H1 (cell line): Measurements from ENCODE around the gene SNAPIN. TPM values are rescaled to one million over a fixed set of nuclear protein-coding genes. Genes with fewer than 3 reads are reported as not detected.
A peak's percentile ranks its signal among the peaks of the same experiment; 100 is the strongest.

ENCODE experiments used
- BACH1 ChIP-seq: IDR thresholded peaks from 2 replicates; pipeline ENCODE4 v1.6.1; 2012; ENCODE audit warnings: low read length, improper control_type of control experiment
- BRCA1 ChIP-seq: IDR thresholded peaks from 2 replicates; pipeline ENCODE4 v1.6.1; 2012; ENCODE audit warnings: low read depth, low read length, improper control_type of control experiment
- CBX5 ChIP-seq: fragments of 300-800, 300-1000 bp; sonication (generic); IDR thresholded peaks from 2 replicates; pipeline ENCODE4 v1.7.1; 2016; ENCODE audit warnings: antibody characterized with exemption, low read length, low read depth
- CBX8 ChIP-seq: fragments of 300-800, 300-1000 bp; sonication (generic); IDR thresholded peaks from 2 replicates; pipeline ENCODE4 v1.7.1; 2016; ENCODE audit warnings: low read depth, low read length, borderline replicate concordance
- CHD2 ChIP-seq: IDR thresholded peaks from 2 replicates; pipeline ENCODE4 v1.6.1; 2012; ENCODE audit warnings: low read length, improper control_type of control experiment
- CREB1 ChIP-seq: IDR thresholded peaks from 2 replicates; pipeline ENCODE4 v1.6.1; 2012; ENCODE audit warnings: inconsistent platforms
- EGR1 ChIP-seq: IDR thresholded peaks from 2 replicates; pipeline ENCODE4 v1.6.1; 2011; ENCODE audit warnings: low read depth, low read length, borderline replicate concordance
- EP300 ChIP-seq, 2 experiments: IDR thresholded peaks; 1 replicate in 1 of 2; 2 replicates in 1 of 2; pipeline ENCODE4 v1.6.1; 2011 to 2012; ENCODE audit warnings: low read depth in 2 of 2, low read length in 2 of 2, mild to moderate bottlenecking in 2 of 2, borderline replicate concordance in 1 of 2, inconsistent platforms in 1 of 2, moderate library complexity in 1 of 2
- EZH2 ChIP-seq: fragments of 200-600 bp; sonication (generic); IDR thresholded peaks from 2 replicates; pipeline ENCODE4 v1.7.1; 2012; ENCODE audit warnings: low read depth, mild to moderate bottlenecking, moderate library complexity, low read length, inconsistent platforms; ENCODE audit not compliant: severe bottlenecking
- PHF8 ChIP-seq: fragments of 200-600 bp; sonication (generic); conservative IDR thresholded peaks from 2 replicates; pipeline ENCODE4 v1.7.1; 2012; ENCODE audit warnings: low read depth, mild to moderate bottlenecking, inconsistent platforms, low read length, moderate library complexity
- POLR2A ChIP-seq, 2 experiments: IDR thresholded peaks; 1 replicate in 1 of 2; 2 replicates in 1 of 2; pipeline ENCODE4 v1.6.1; 2011; ENCODE audit warnings: low read depth in 2 of 2, low read length in 2 of 2, mild to moderate bottlenecking in 2 of 2; ENCODE audit errors: control extremely low read depth in 1 of 2
- POLR2AphosphoS5 ChIP-seq: IDR thresholded peaks from 2 replicates; pipeline ENCODE4 v1.6.1; 2011; ENCODE audit warnings: low read depth, low read length
- POU5F1 ChIP-seq: IDR thresholded peaks from 2 replicates; pipeline ENCODE4 v1.6.1; 2011; ENCODE audit warnings: low read depth, mild to moderate bottlenecking, low read length, moderate library complexity
- RAD21 ChIP-seq, 2 experiments: IDR thresholded peaks in 1 of 2; conservative IDR thresholded peaks in 1 of 2; 2 replicates each; pipeline ENCODE4 v1.6.1; 2011; ENCODE audit warnings: low read depth in 2 of 2, low read length in 2 of 2, improper control_type of control experiment in 1 of 2, inconsistent platforms in 1 of 2, mild to moderate bottlenecking in 1 of 2, moderate library complexity in 1 of 2
- RBBP5 ChIP-seq: IDR thresholded peaks from 2 replicates; pipeline ENCODE4 v1.7.1; 2012; ENCODE audit warnings: low read depth, mild to moderate bottlenecking, inconsistent platforms, low read length, moderate library complexity, borderline replicate concordance
- RFX5 ChIP-seq: IDR thresholded peaks from 2 replicates; pipeline ENCODE4 v1.6.1; 2011; ENCODE audit warnings: low read depth, low read length, improper control_type of control experiment, borderline replicate concordance
- RNF2 ChIP-seq: fragments of 200-900, 300-1000 bp; sonication (generic); IDR thresholded peaks from 2 replicates; pipeline ENCODE4 v1.7.1; 2016; ENCODE audit warnings: borderline replicate concordance, low read depth, mild to moderate bottlenecking, antibody characterized with exemption, low read length; ENCODE audit not compliant: poor library complexity, severe bottlenecking; ENCODE audit errors: missing control alignments
- RXRA ChIP-seq: IDR thresholded peaks from 2 replicates; pipeline ENCODE4 v1.6.1; 2011; ENCODE audit warnings: low read depth, mild to moderate bottlenecking, low read length, moderate library complexity; ENCODE audit not compliant: insufficient read depth
- SIRT6 ChIP-seq: IDR thresholded peaks from one replicate; pipeline ENCODE4 v1.7.1; 2012; ENCODE audit warnings: low read length, inconsistent platforms
- TAF1 ChIP-seq: IDR thresholded peaks from 2 replicates; pipeline ENCODE4 v1.6.1; 2011; ENCODE audit warnings: mild to moderate bottlenecking, low read depth, low read length
- TAF7 ChIP-seq: optimal IDR thresholded peaks from 2 replicates; pipeline ENCODE3; 2011; ENCODE audit warnings: low read depth, mild to moderate bottlenecking, inconsistent platforms, low read length, moderate library complexity, borderline replicate concordance
- TCF12 ChIP-seq: IDR thresholded peaks from 2 replicates; pipeline ENCODE4 v1.6.1; 2011; ENCODE audit warnings: low read depth, mild to moderate bottlenecking, low read length
- polyA plus RNA-seq, 7 experiments: library from polyadenylated mRNA; depleted of rRNA in 3 of 7; stranded (reverse) in 5 of 7; unstranded in 2 of 7; fragments of >200 nt in 5 of 7; fragments of 200-250 nt in 2 of 7; gene quantifications; 1 replicate in 5 of 7; 2 replicates in 1 of 7; 4 replicates in 1 of 7; pipeline versions ENCODE4 v1.2.1 to v1.2.3, GENCODE V29; 2011 to 2013; ENCODE audit warnings: missing spikeins in 2 of 7, mixed read lengths in 2 of 7
- total RNA-seq: library from RNA; stranded (reverse); fragmentation: NEBNext Ultra II Directional; extraction: Animal tissue kit (Norgen Biotek cat#: 25700); gene quantifications from 2 replicates; pipeline ENCODE4 v1.2.1, GENCODE V29; 2021
- TF ChIP-seq, protein P1 (sequence below): IDR thresholded peaks from 2 replicates; pipeline ENCODE4 v1.6.1; 2012; ENCODE audit warnings: low read length, inconsistent platforms

SNAPIN gene
- total and polyA plus RNA-seq, 2 of the 8 experiments (the other 6 are each of a cell fraction or from before 2014, with no cell fraction given) = 25.7 to 31.1 TPM

DNA sequence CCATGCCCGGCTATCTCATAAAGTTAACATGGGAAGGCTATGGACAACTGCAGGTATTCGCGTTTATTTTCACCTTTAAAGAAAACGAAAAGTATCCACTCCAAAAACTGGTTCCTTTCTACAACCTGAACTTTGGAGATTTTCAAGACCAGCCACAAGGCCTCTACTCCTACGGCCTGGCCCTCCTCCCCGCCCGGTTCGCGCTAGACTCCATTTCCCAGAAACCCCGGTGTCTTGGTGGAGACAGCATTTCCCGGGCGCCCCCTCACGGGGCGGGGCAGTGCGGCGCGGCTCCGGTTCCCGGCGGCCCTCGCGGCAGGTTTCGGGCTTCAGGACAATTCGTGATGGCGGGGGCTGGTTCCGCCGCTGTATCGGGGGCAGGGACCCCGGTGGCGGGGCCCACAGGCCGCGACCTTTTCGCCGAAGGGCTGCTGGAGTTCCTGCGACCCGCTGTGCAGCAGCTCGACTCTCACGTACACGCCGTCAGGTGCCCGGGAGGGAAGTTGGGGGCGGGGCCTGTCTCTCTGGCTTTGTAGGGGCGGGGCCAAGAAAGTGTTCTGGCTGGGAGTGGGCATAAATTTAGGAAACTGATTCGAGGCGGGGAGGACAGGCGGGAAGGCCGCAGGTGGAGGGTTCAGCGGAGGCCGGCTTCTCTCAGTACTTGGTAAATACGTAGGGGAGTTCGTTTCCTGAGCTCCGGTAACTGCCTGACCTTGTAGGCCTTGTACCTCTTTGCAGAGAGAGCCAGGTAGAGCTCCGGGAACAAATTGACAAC lies at the start of gene SNAPIN (continued):
- TF ChIP-seq RAD21 (IDR thresholded peaks at IDR 0.05 in 1 of 2, conservative IDR thresholded peaks at IDR 0.05 in 1 of 2; ENCODE audit: low read depth in 2 of 2, low read length in 2 of 2) (peak in 1 of 2 experiments; percentile 6; a peak in 1 of 4 replicates), RNF2 (no peak), RXRA (no peak), CHD2 (no peak), SIRT6 (no peak), RBBP5 (peak; percentile 96), CBX5 (no peak), RFX5 (no peak), TCF12 (no peak), EZH2 (no peak), BRCA1 (no peak), TAF7 (peak; percentile 25), POLR2AphosphoS5 (no peak; the same call in 1 of the 2 replicates), EGR1 (peak; percentile 63; the same call in 1 of the 2 replicates), EP300 (IDR thresholded peaks at IDR 0.05; ENCODE audit: borderline replicate concordance in 1 of 2, low read depth in 2 of 2, low read length in 2 of 2) (no peak), BACH1 (no peak), CREB1 (peak; percentile 72), CBX8 (no peak), PHF8 (peak; percentile 94), POU5F1 (no peak), POLR2A (IDR thresholded peaks at IDR 0.05; ENCODE audit: control extremely low read depth in 1 of 2, low read depth in 2 of 2, low read length in 2 of 2) (peak in 1 of 2 experiments; percentile 83; a peak in 2 of 3 replicates), TAF1 (peak; percentile 80)
- TF ChIP-seq, protein P1, sequence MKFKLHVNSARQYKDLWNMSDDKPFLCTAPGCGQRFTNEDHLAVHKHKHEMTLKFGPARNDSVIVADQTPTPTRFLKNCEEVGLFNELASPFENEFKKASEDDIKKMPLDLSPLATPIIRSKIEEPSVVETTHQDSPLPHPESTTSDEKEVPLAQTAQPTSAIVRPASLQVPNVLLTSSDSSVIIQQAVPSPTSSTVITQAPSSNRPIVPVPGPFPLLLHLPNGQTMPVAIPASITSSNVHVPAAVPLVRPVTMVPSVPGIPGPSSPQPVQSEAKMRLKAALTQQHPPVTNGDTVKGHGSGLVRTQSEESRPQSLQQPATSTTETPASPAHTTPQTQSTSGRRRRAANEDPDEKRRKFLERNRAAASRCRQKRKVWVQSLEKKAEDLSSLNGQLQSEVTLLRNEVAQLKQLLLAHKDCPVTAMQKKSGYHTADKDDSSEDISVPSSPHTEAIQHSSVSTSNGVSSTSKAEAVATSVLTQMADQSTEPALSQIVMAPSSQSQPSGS = no peak
